ENCODE results near the gene CDR2.
A peak's percentile ranks its signal among the peaks of the same experiment; 100 is the strongest.

Gene CDR2

GRCh38 chr16:22383827-22384226, 9.4 kb upstream of the CDR2 start:
- Histone ChIP-seq H3K4me2 (no peak overlapping the region), H3K9ac (no peak overlapping the region), H3K36me3 (peaks cover 0 to 12% (median 6%) of the 10 kb centered on the region in 11 experiments; a peak in 9 of 22 replicates), H3K9me3 (replicated peaks in 1 of 11) (no peaks in the 10 kb centered on the region), H3K27me3 (no peaks in the 10 kb centered on the region), H3K4me3 (no peak overlapping the region), H4K20me1 (no peaks in the 10 kb centered on the region), H3K4me1 (0 out of 20 replicates have a peak, but pooled peaks cover 0 to 5% (median 0%) of the 10 kb centered on the region in 10 experiments), H3K27ac (no peak overlapping the region)
- TF ChIP-seq Cebpa-rat (IDR thresholded peaks at IDR 0.05): no peak

- H4K20me1 ChIP-seq: no peaks in the 10 kb centered on the region; a peak in 1 of 22 replicates
- no peaks in the 10 kb centered on the region for H3K27me3 ChIP-seq
- no peak overlapping the region for H3K4me3 ChIP-seq
- TF ChIP-seq Cebpa-rat (IDR thresholded peaks at IDR 0.05): no peak
- H3K36me3 ChIP-seq: peaks cover 0 to 10% (median 6%) of the 10 kb centered on the region in 11 experiments; a peak in 9 of 22 replicates
- H3K9ac ChIP-seq: no peak overlapping the region
- no peaks in the 10 kb centered on the region for H3K9me3 ChIP-seq (replicated peaks in 1 of 11)
- H3K4me2 ChIP-seq: 0 out of 22 replicates have a peak overlapping the region, but pooled peaks of 1 of the 11 experiments have one; percentile 7
- H3K4me1 ChIP-seq: 0 out of 20 replicates have a peak, but pooled peaks cover 0 to 5% (median 0%) of the 10 kb centered on the region in 10 experiments
- no peak overlapping the region for H3K27ac ChIP-seq
Measured at GRCh38 chr16:22381392-22381791, 7.0 kb upstream of the CDR2 start.

- peaks cover 0 to 5% (median under 1%) of the 10 kb centered on the region in 10 experiments; a peak in 5 of 20 replicates for H3K4me1 ChIP-seq
- no peak overlapping the region for H3K27ac ChIP-seq
Measured at GRCh38 chr16:22380529-22380928, 6.1 kb upstream of the CDR2 start.

GRCh38 chr16:22379656-22380055, 5.2 kb upstream of the CDR2 start:
- no peak for TF ChIP-seq Cebpa-rat (IDR thresholded peaks at IDR 0.05)
- no peak overlapping the region for H3K9ac ChIP-seq
- no peak overlapping the region for H3K4me3 ChIP-seq
- H3K9me3 ChIP-seq (replicated peaks in 1 of 11): no peaks in the 10 kb centered on the region
- H3K4me2 ChIP-seq: no peak overlapping the region
- H3K4me1 ChIP-seq: peaks cover 5 to 11% (median 7%) of the 10 kb centered on the region in 10 experiments; a peak in 17 of 20 replicates
- H3K27me3 ChIP-seq: peaks cover 0 to 9% (median 0%) of the 10 kb centered on the region in 11 experiments; a peak in 4 of 22 replicates
- H3K36me3 ChIP-seq: peaks cover 0 to 10% (median 6%) of the 10 kb centered on the region in 11 experiments; a peak in 9 of 22 replicates
- H3K27ac ChIP-seq: no peak overlapping the region
- no peaks in the 10 kb centered on the region; a peak in 1 of 22 replicates for H4K20me1 ChIP-seq

More at GRCh38 chr16:22380529-22380928, 6.1 kb upstream of the CDR2 start:
- Histone ChIP-seq H3K4me2 (no peak overlapping the region), H3K9me3 (replicated peaks in 1 of 11) (no peaks in the 10 kb centered on the region), H3K4me3 (no peak overlapping the region), H3K9ac (no peak overlapping the region), H3K27me3 (peaks cover 0 to 4% (median 0%) of the 10 kb centered on the region in 11 experiments; a peak in 2 of 22 replicates), H4K20me1 (no peaks in the 10 kb centered on the region; a peak in 1 of 22 replicates), H3K36me3 (peaks cover 0 to 10% (median 6%) of the 10 kb centered on the region in 11 experiments; a peak in 9 of 22 replicates)
- TF ChIP-seq Cebpa-rat (IDR thresholded peaks at IDR 0.05): no peak

- H3K4me2 ChIP-seq: 0 out of 22 replicates have a peak overlapping the region, but pooled peaks of 2 of the 11 experiments have one; percentile 7 to 93
- H3K4me1 ChIP-seq: peaks cover 22 to 40% (median 30%) of the 10 kb centered on the region in 10 experiments
- H3K27me3 ChIP-seq: peaks cover 0 to 9% (median 0%) of the 10 kb centered on the region in 11 experiments; a peak in 4 of 22 replicates
- peaks cover 0 to 30% (median 0%) of the 10 kb centered on the region in 11 experiments; a peak in 6 of 22 replicates for H4K20me1 ChIP-seq
- H3K36me3 ChIP-seq: peaks cover 0 to 10% (median 0%) of the 10 kb centered on the region in 11 experiments; a peak in 2 of 22 replicates
- H3K9me3 ChIP-seq (replicated peaks in 1 of 11): no peaks in the 10 kb centered on the region
- H3K9ac ChIP-seq: no peak overlapping the region
- H3K27ac ChIP-seq: no peak overlapping the region
- no peak overlapping the region for H3K4me3 ChIP-seq
- no peak for TF ChIP-seq Cebpa-rat (IDR thresholded peaks at IDR 0.05)
Measured at GRCh38 chr16:22375963-22376640, 1.7 kb upstream of the CDR2 start.

- Histone ChIP-seq H3K4me3 (peak overlapping the region; percentile 64 to 90 (median 83)), H3K36me3 (peaks cover 0 to 18% (median 0%) of the 10 kb centered on the region in 11 experiments; a peak in 3 of 22 replicates), H3K4me2 (peak overlapping the region; percentile 86 to 99 (median 94)), H3K9ac (peak overlapping the region; percentile 72 to 92 (median 81)), H3K27me3 (peaks cover 0 to 9% (median 0%) of the 10 kb centered on the region in 11 experiments; a peak in 4 of 22 replicates), H4K20me1 (peaks cover 0 to 37% (median 0%) of the 10 kb centered on the region in 11 experiments; a peak in 6 of 22 replicates), H3K9me3 (replicated peaks in 1 of 11) (no peaks in the 10 kb centered on the region), H3K4me1 (peaks cover 28 to 47% (median 37%) of the 10 kb centered on the region in 10 experiments), H3K27ac (peak overlapping the region in 6 of 11 experiments; percentile 3 to 84 (median 49); a peak in 8 of 22 replicates)
- TF ChIP-seq Cebpa-rat (IDR thresholded peaks at IDR 0.05): no peak
Measured at GRCh38 chr16:22375117-22375962, 921 bp upstream of the CDR2 start.

GRCh38 chr16:22373662-22374310, 633 bp downstream of the CDR2 start:
- H3K9ac ChIP-seq: peak overlapping the region; percentile 78 to 92 (median 81)
- H3K27me3 ChIP-seq: peaks cover 0 to 9% (median 0%) of the 10 kb centered on the region in 11 experiments; a peak in 4 of 22 replicates
- H3K27ac ChIP-seq: peak overlapping the region in 10 of 11 experiments; percentile 37 to 84 (median 76); a peak in 20 of 22 replicates

More at GRCh38 chr16:22373662-22374310, 633 bp downstream of the CDR2 start:
- Histone ChIP-seq H3K4me2 (peak overlapping the region; percentile 86 to 99 (median 94)), H3K4me1 (peaks cover 44 to 63% (median 53%) of the 10 kb centered on the region in 10 experiments), H4K20me1 (peaks cover 0 to 46% (median 0%) of the 10 kb centered on the region in 11 experiments; a peak in 6 of 22 replicates), H3K4me3 (peak overlapping the region; percentile 64 to 90 (median 83)), H3K9me3 (replicated peaks in 1 of 11) (no peaks in the 10 kb centered on the region), H3K36me3 (peaks cover 0 to 20% (median 0%) of the 10 kb centered on the region in 11 experiments; a peak in 3 of 22 replicates)
- TF ChIP-seq Cebpa-rat (IDR thresholded peaks at IDR 0.05): no peak
